Mucosa of descending colon (tissue), 3 donors: ENCODE results near the gene MRPL42. TPM values are rescaled to one million over a fixed set of nuclear protein-coding genes. Genes with fewer than 3 reads are reported as not detected.
A peak's percentile ranks its signal among the peaks of the same experiment; 100 is the strongest.

Experiments
- ATAC-seq: fragments of 200-7000 bp; cut with Tn5 transposase; one replicate; pipeline ENCODE4 v1.9.1; 2020; ENCODE audit warnings: mild to moderate bottlenecking, moderate library complexity
- DNase-seq, 3 donors: peaks; one replicate each; pipeline ENCODE4 v3.0.0-alpha.2; 2020
- H3K36me3 ChIP-seq: fragments of 200-600 bp; one replicate; pipeline ENCODE4 v1.8.0; 2021; ENCODE audit warnings: low read depth, mild to moderate bottlenecking
- H3K4me1 ChIP-seq: fragments of 200-600 bp; one replicate; pipeline ENCODE4 v1.8.0; 2021; ENCODE audit warnings: low read depth, mild to moderate bottlenecking
- H3K4me3 ChIP-seq: fragments of 200-600 bp; one replicate; pipeline ENCODE4 v1.8.0; 2021; ENCODE audit warnings: mild to moderate bottlenecking
- H3K9me3 ChIP-seq: fragments of 200-600 bp; one replicate; pipeline ENCODE4 v1.8.0; 2021; ENCODE audit warnings: mild to moderate bottlenecking
- intact Hi-C, 2 donors: fragments of 100-400 bp; cut with DNase I in 1 of 2; cut with micrococcal nuclease in 1 of 2; formaldehyde crosslinking; loops; one replicate each; pipeline versions ENCODE4 v1.11.0 to v1.11.1; 2022; cut with DNase I, micrococcal nuclease
- total RNA-seq, 3 donors: library from RNA; stranded (reverse); fragmentation: NEBNext Ultra II Directional in 2 of 3; extraction: Animal tissue kit (Norgen Biotek cat#: 25700) in 2 of 3; gene quantifications; one replicate each; pipeline versions ENCODE4 v1.2.1 to v1.2.4, GENCODE V29; 2021 to 2023
- TF ChIP-seq, protein P1 (sequence below): fragments of 200-600 bp; IDR thresholded peaks from one replicate; pipeline ENCODE4 v1.8.0; 2022; ENCODE audit warnings: antibody characterized with exemption, mild to moderate bottlenecking
- donor health status: DM: no; HTN: no; CAD: no; lungs with moderate emphysema.
- donor health status: DM: no; HTN: no; CAD: no.
- donor health status: DM: no; HTN: yes; CAD: no.

Gene MRPL42
- total RNA-seq, 3 donors from 2014 or later = 51.3 to 62.4 (median 61.5) TPM

- Histone ChIP-seq H3K4me3 (peak overlapping the region; percentile 100), H3K36me3 (no peaks in the 10 kb centered on the region), H3K4me1 (peaks cover 19% of the 10 kb centered on the region), H3K9me3 (no peaks in the 10 kb centered on the region)
- ATAC-seq = peak; percentile 5
- intact Hi-C loops = no loop called here
- DNase-seq = peak in 1 of 3 donors; percentile 18
- TF ChIP-seq, protein P1, sequence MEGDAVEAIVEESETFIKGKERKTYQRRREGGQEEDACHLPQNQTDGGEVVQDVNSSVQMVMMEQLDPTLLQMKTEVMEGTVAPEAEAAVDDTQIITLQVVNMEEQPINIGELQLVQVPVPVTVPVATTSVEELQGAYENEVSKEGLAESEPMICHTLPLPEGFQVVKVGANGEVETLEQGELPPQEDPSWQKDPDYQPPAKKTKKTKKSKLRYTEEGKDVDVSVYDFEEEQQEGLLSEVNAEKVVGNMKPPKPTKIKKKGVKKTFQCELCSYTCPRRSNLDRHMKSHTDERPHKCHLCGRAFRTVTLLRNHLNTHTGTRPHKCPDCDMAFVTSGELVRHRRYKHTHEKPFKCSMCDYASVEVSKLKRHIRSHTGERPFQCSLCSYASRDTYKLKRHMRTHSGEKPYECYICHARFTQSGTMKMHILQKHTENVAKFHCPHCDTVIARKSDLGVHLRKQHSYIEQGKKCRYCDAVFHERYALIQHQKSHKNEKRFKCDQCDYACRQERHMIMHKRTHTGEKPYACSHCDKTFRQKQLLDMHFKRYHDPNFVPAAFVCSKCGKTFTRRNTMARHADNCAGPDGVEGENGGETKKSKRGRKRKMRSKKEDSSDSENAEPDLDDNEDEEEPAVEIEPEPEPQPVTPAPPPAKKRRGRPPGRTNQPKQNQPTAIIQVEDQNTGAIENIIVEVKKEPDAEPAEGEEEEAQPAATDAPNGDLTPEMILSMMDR = no peak
These were observed 24.6 kb upstream of the MRPL42 start for GRCh38 chr12:93442411-93443340.

DNA sequence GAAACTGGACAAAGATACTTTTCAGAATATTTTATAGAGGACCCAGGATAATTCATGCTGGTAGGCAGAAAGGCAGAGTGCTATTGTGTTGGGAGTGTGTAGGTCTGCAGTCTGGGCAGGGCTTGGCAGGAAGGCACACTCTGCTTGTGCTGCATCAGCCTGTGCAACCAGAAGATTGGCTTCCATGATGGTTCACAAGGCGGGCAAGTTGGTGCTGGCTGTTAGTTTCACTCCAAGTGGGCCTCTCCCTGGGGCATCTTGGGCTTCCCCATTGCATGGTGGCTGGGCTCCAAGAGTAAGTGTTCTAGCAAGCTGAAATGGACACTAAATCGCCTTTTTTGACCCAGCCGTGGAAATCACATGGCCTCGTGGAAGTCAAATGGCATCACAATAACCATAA lies 23.7 kb upstream of the MRPL42 start:
- DNase-seq (no peak), ATAC-seq (no peak)
- Histone ChIP-seq H3K4me3 (no peak overlapping the region), H3K36me3 (no peaks in the 10 kb centered on the region), H3K9me3 (no peaks in the 10 kb centered on the region), H3K4me1 (peaks cover 19% of the 10 kb centered on the region)
- intact Hi-C loops = no loop called here
- TF ChIP-seq, protein P1 = no peak

GRCh38 chr12:93447555-93448290 lies 19.6 kb upstream of the MRPL42 start:
- TF ChIP-seq, protein P1 = no peak
- no peak overlapping the region for H3K4me3 ChIP-seq
- H3K36me3 ChIP-seq = no peaks in the 10 kb centered on the region
- peaks cover 5% of the 10 kb centered on the region for H3K4me1 ChIP-seq
- intact Hi-C loops = no loop called here
- no peak for DNase-seq
- H3K9me3 ChIP-seq = no peaks in the 10 kb centered on the region
- no peak for ATAC-seq

DNA sequence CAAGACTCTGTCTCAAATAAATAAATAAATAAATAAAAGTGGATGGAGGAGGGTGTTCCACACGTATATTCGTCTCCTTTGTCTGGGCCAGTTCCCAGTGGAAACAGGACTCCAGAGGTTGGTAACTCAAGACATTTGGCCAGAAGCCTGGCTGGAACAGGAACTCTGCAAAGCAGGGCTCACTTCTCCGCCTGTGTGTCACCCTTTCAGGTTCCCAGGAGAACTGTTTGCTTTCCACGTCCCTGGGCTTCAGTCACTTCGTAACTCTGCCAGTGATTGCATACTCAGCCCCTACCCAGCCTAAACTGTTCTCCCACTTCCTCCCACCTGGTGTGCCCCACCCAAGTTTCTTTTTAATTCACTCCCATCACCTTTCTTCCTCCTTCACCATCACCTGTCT lies 18.5 kb upstream of the MRPL42 start:
- intact Hi-C loops = no loop called here
- ATAC-seq (peak; percentile 87), DNase-seq (no peak)
- Histone ChIP-seq H3K4me3 (no peak overlapping the region), H3K4me1 (peaks cover 3% of the 10 kb centered on the region), H3K36me3 (no peaks in the 10 kb centered on the region), H3K9me3 (no peaks in the 10 kb centered on the region)
- TF ChIP-seq, protein P1 = no peak

DNA sequence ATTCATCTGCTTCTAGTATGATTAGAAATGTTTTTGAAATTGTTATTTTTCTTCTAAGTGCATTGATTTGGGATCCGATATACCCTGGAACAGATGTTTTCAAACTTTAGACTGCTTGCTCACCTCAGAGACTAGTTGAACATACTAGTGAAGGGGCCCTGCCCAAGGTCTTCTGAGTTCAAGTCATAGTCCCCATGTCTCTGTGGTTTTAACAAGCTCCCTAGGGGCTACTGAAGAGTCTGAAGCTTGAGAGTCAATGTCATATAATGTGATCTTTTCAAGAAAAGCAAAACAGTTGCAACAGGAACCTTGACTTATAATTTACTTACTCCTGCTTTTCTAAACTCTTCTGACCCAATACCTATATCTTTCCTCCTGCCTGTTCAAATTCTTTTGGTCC lies 18.0 kb upstream of the MRPL42 start:
- DNase-seq (no peak), ATAC-seq (no peak)
- H3K36me3 ChIP-seq = no peaks in the 10 kb centered on the region
- peaks cover 3% of the 10 kb centered on the region for H3K4me1 ChIP-seq
- TF ChIP-seq, protein P1 = no peak
- no peaks in the 10 kb centered on the region for H3K9me3 ChIP-seq
- intact Hi-C loops = no loop called here
- no peak overlapping the region for H3K4me3 ChIP-seq
